Mammary epithelial cell (primary cell): ENCODE measurements around the gene METAP1D.

ENCODE experiments used
- EZH2 ChIP-seq: IDR thresholded peaks from 2 replicates; pipeline ENCODE4 v1.6.1; 2012; ENCODE audit warnings: low read length, inconsistent platforms, borderline replicate concordance
- TF ChIP-seq, protein P1 (sequence below), 2 donors: IDR thresholded peaks in 1 of 2; conservative IDR thresholded peaks in 1 of 2; 2 replicates each; pipeline ENCODE4 v1.5.1; 2011 to 2012; ENCODE audit warnings: inconsistent platforms in 2 of 2, low read length in 2 of 2, mild to moderate bottlenecking in 2 of 2, control low read depth in 1 of 2, low read depth in 1 of 2; ENCODE audit not compliant: insufficient read depth in 1 of 2; ENCODE audit errors: extremely low read depth in 1 of 2

DNA sequence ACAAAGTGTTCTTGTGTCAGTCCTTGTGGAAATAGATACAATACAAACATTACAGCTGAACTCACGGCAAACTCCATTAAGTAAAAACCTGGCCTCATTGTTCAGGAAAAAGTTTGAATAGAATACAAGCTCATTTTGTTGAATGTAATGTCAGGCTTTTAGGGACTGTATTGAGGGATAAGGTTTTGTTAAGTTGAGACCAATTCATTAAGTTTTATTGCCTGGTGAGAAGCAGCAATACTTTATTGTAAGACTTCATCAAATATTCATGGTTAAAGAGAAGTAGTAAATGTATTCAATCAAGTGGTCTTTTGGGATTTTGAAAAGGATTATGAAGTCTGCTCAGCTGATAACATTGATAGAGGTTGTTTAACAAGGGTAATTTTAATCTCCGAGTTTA, 35.4 kb upstream of the METAP1D start:
- TF ChIP-seq, protein P1, sequence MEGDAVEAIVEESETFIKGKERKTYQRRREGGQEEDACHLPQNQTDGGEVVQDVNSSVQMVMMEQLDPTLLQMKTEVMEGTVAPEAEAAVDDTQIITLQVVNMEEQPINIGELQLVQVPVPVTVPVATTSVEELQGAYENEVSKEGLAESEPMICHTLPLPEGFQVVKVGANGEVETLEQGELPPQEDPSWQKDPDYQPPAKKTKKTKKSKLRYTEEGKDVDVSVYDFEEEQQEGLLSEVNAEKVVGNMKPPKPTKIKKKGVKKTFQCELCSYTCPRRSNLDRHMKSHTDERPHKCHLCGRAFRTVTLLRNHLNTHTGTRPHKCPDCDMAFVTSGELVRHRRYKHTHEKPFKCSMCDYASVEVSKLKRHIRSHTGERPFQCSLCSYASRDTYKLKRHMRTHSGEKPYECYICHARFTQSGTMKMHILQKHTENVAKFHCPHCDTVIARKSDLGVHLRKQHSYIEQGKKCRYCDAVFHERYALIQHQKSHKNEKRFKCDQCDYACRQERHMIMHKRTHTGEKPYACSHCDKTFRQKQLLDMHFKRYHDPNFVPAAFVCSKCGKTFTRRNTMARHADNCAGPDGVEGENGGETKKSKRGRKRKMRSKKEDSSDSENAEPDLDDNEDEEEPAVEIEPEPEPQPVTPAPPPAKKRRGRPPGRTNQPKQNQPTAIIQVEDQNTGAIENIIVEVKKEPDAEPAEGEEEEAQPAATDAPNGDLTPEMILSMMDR (conservative IDR thresholded peaks at IDR 0.05 in 1 of 2, IDR thresholded peaks at IDR 0.05 in 1 of 2; ENCODE audit: extremely low read depth in 1 of 2, insufficient read depth in 1 of 2, low read depth in 1 of 2, low read length in 2 of 2) = no peak
- no peak for TF ChIP-seq EZH2
